Stimulated activated CD8-positive, alpha-beta memory T cell treated with anti-CD3 and anti-CD28 coated beads, Interleukin-4, amount 100 ng/mL, for 4 hours (primary cell): ENCODE results near the gene DLGAP1.
"Not testable (repeated sequence)": the region's sequence is repeated elsewhere in the genome, so short reads cannot be mapped to it uniquely, and the experiment has no call there.

Experiments
- DNase-seq, 2 donors: peaks; one replicate each; pipeline ENCODE4 v3.0.0-alpha.2; 2020; ENCODE audit warnings: low read depth in 2 of 2, low spot score in 1 of 2

Gene DLGAP1

GRCh38 chr18:4292696-4293095 is 162.4 kb downstream of the DLGAP1 start:
- no peak for DNase-seq

- not testable (repeated sequence) for DNase-seq
Observed at GRCh38 chr18:4287340-4287739, 167.8 kb downstream of the DLGAP1 start.

GRCh38 chr18:4286256-4286655 is 168.9 kb downstream of the DLGAP1 start:
- no peak for DNase-seq

GRCh38 chr18:4285525-4285924 is 169.6 kb downstream of the DLGAP1 start:
- DNase-seq, result no peak

GRCh38 chr18:4284528-4284927 is 170.6 kb downstream of the DLGAP1 start:
- no peak for DNase-seq

GRCh38 chr18:4283746-4284291 is 171.3 kb downstream of the DLGAP1 start:
- no peak for DNase-seq

- no peak for DNase-seq
Observed at GRCh38 chr18:4282954-4283353, 172.2 kb downstream of the DLGAP1 start.

- no peak for DNase-seq
Observed at GRCh38 chr18:4276953-4277585, 178.0 kb downstream of the DLGAP1 start.

- no peak for DNase-seq
Observed at GRCh38 chr18:4271952-4272351, 183.2 kb downstream of the DLGAP1 start.

- DNase-seq, result no peak
Observed at GRCh38 chr18:4270988-4271387, 184.1 kb downstream of the DLGAP1 start.

GRCh38 chr18:4270016-4270415 is 185.1 kb downstream of the DLGAP1 start:
- DNase-seq, result no peak

GRCh38 chr18:4267641-4268040 is 187.5 kb downstream of the DLGAP1 start:
- no peak for DNase-seq

- no peak for DNase-seq
Observed at GRCh38 chr18:4264347-4264791, 190.7 kb downstream of the DLGAP1 start.

- DNase-seq, result no peak
Observed at GRCh38 chr18:4260107-4260506, 195.0 kb downstream of the DLGAP1 start.

- no peak for DNase-seq
Observed at GRCh38 chr18:4256766-4257417, 198.2 kb downstream of the DLGAP1 start.

GRCh38 chr18:4254840-4255239 is 200.3 kb downstream of the DLGAP1 start:
- DNase-seq, result no peak

GRCh38 chr18:4252829-4253228 is 202.3 kb downstream of the DLGAP1 start:
- no peak for DNase-seq

- no peak for DNase-seq
Observed at GRCh38 chr18:4251873-4252272, 203.2 kb downstream of the DLGAP1 start.

GRCh38 chr18:4251206-4251605 is 203.9 kb downstream of the DLGAP1 start:
- no peak for DNase-seq

GRCh38 chr18:4250141-4250540 is 205.0 kb downstream of the DLGAP1 start:
- no peak for DNase-seq

- DNase-seq, result no peak
Observed at GRCh38 chr18:4248686-4249085, 206.4 kb downstream of the DLGAP1 start.

- no peak for DNase-seq
Observed at GRCh38 chr18:4246374-4246773, 208.7 kb downstream of the DLGAP1 start.

GRCh38 chr18:4245456-4245855 is 209.7 kb downstream of the DLGAP1 start:
- DNase-seq, result no peak
